Thoracic aorta (tissue), 2 donors: ENCODE results near the gene C20orf141. TPM values are rescaled to one million over a fixed set of nuclear protein-coding genes. Genes with fewer than 3 reads are reported as not detected.
"Not testable (repeated sequence)": the region's sequence is repeated elsewhere in the genome, so short reads cannot be mapped to it uniquely, and the experiment has no call there.

Source experiments
- ATAC-seq: fragments of 150-250 bp; one replicate; pipeline ENCODE4 v1.8.0; 2017; ENCODE audit warnings: low read depth; ENCODE audit not compliant: insufficient number of reproducible peaks, low FRiP score
- DNase-seq: peaks from one replicate; pipeline ENCODE4 v3.0.0-alpha.2; 2020; ENCODE audit warnings: low spot score
- H3K27ac ChIP-seq, 2 donors: fragments of 200-600 bp; sonication (generic); 1 replicate in 1 of 2; 2 replicates in 1 of 2; pipeline ENCODE4 v1.5.1; 2016; ENCODE audit warnings: mild to moderate bottlenecking in 2 of 2, moderate library complexity in 2 of 2
- H3K27me3 ChIP-seq: fragments of 200-600 bp; sonication (generic); replicated peaks from 2 replicates; pipeline ENCODE4 v1.6.0; 2016; ENCODE audit warnings: mild to moderate bottlenecking; ENCODE audit not compliant: insufficient read depth
- H3K36me3 ChIP-seq: fragments of 200-600 bp; sonication (generic); one replicate; pipeline ENCODE4 v1.5.1; 2016
- H3K4me1 ChIP-seq, 2 donors: fragments of 200-600 bp; sonication (generic); 1 replicate in 1 of 2; 2 replicates in 1 of 2; pipeline versions ENCODE4 v1.5.1 to v1.6.0; 2016; ENCODE audit warnings: low read depth in 2 of 2, mild to moderate bottlenecking in 1 of 2; ENCODE audit not compliant: control insufficient read depth in 1 of 2
- H3K4me3 ChIP-seq: fragments of 200-600 bp; sonication (generic); 2 replicates; pipeline ENCODE4 v1.5.1; 2016; ENCODE audit warnings: mild to moderate bottlenecking
- H3K9me3 ChIP-seq: fragments of 200-600 bp; sonication (generic); 2 replicates; pipeline ENCODE4 v1.5.1; 2016
- CTCF ChIP-seq: fragments of 200-600 bp; sonication (generic); IDR thresholded peaks from one replicate; pipeline ENCODE4 v1.5.1; 2019; ENCODE audit warnings: antibody characterized with exemption
- total RNA-seq, 2 donors: library from RNA; depleted of rRNA; stranded (reverse); fragments of >200 nt; gene quantifications; one replicate each; pipeline versions ENCODE4 v1.1.0 to v1.2.3, GENCODE V29; 2016

The C20orf141 gene
- total RNA-seq = not detected

GRCh38 chr20:2814587-2815051, at the start of gene C20orf141:
Gene C20orf141 (plus strand): TSS chr20:2814987. CDS start chr20:2815185, 198 bp downstream.
- DNase-seq (no peak), ATAC-seq (no peak)
- H3K9me3 ChIP-seq = no peaks in the 10 kb centered on the region
- no peaks in the 10 kb centered on the region for H3K27me3 ChIP-seq
- H3K36me3 ChIP-seq = no peaks in the 10 kb centered on the region
- no peak within 1 kb of the TSS for H3K4me3 ChIP-seq
- TF ChIP-seq CTCF = no peak
- no peak within 1 kb of the TSS for H3K27ac ChIP-seq
- no peaks in the 10 kb centered on the region for H3K4me1 ChIP-seq

- DNase-seq (no peak), ATAC-seq (peak; percentile 38)
- Histone ChIP-seq H3K36me3 (no peaks in the 10 kb centered on the region), H3K4me3 (peak overlapping the region; percentile 52), H3K27ac (no peak overlapping the region), H3K4me1 (peaks cover 11 to 35% of the 10 kb centered on the region in 2 donors), H3K27me3 (no peaks in the 10 kb centered on the region), H3K9me3 (no peaks in the 10 kb centered on the region)
- TF ChIP-seq CTCF = no peak
Observed at GRCh38 chr20:2767768-2768631, 46.8 kb upstream of the C20orf141 start.

GRCh38 chr20:2768632-2769015, 46.2 kb upstream of the C20orf141 start:
- H3K9me3 ChIP-seq = no peaks in the 10 kb centered on the region
- ATAC-seq (no peak), DNase-seq (no peak)
- TF ChIP-seq CTCF = no peak
- H3K36me3 ChIP-seq = no peaks in the 10 kb centered on the region
- H3K4me3 ChIP-seq = peak overlapping the region; percentile 52
- H3K27me3 ChIP-seq = peaks cover 3% of the 10 kb centered on the region
- H3K4me1 ChIP-seq = peaks cover 11 to 35% of the 10 kb centered on the region in 2 donors
- H3K27ac ChIP-seq = no peak overlapping the region

GRCh38 chr20:2770091-2770490, 44.7 kb upstream of the C20orf141 start:
- H3K4me1 ChIP-seq = peaks cover 11 to 35% of the 10 kb centered on the region in 2 donors
- H3K4me3 ChIP-seq, H3K9me3 ChIP-seq, H3K27ac ChIP-seq, DNase-seq, H3K36me3 ChIP-seq, ATAC-seq, H3K27me3 ChIP-seq: not testable (repeated sequence)

GRCh38 chr20:2771631-2772080, 43.1 kb upstream of the C20orf141 start:
- DNase-seq (no peak), ATAC-seq (no peak)
- Histone ChIP-seq H3K9me3 (peaks cover 3% of the 10 kb centered on the region), H3K27me3 (peaks cover 3% of the 10 kb centered on the region), H3K4me1 (peaks cover 11 to 35% of the 10 kb centered on the region in 2 donors), H3K4me3 (no peak overlapping the region), H3K27ac (no peak overlapping the region), H3K36me3 (no peaks in the 10 kb centered on the region)
- no peak for TF ChIP-seq CTCF
